K562 (cell line): Measurements from ENCODE around the gene ZDHHC22. TPM values are rescaled to one million over a fixed set of nuclear protein-coding genes. Genes with fewer than 3 reads are reported as not detected.

Experiments used
- ATAC-seq: fragments of 200-7000 bp; cut with Tn5 transposase; 3 replicates; pipeline ENCODE4 v1.9.1; 2020; ENCODE audit warnings: moderate library complexity
- BruUV-seq: library from RNA; stranded (reverse); fragments of 400-500 nt; replicated peaks from 2 replicates; lab custom pipeline; 2021; lab: Mats Ljungman, UMichigan
- CTCF ChIA-PET: fragments of 300-600 bp; formaldehyde crosslinking; extraction: SDS; loops from one replicate; lab custom pipeline; 2021; ENCODE audit warnings: low intra/inter-chr PET ratio; lab: Yijun Ruan, JAX
- POLR2A ChIA-PET: fragments of 300-600, 350-650 bp; sonication (Branson Sonifier 250); formaldehyde crosslinking; extraction: SDS; loops from one replicate; lab custom pipeline; 2021; ENCODE audit warnings: antibody characterized with exemption, inconsistent platforms; lab: Yijun Ruan, JAX
- DNase-seq, 4 experiments: peaks; one replicate each; pipeline versions ENCODE4 v3.0.0 to v3.0.0-alpha.2; 2011 to 2018; ENCODE audit warnings: low spot score in 3 of 4, mixed read lengths in 3 of 4; ENCODE audit errors: extremely low read depth in 1 of 4
- FAIRE-seq: peaks from 2 replicates; lab custom pipeline; 2011; peaks lifted over from hg19 to GRCh38; lab: Jason Lieb, UNC
- H2AFZ ChIP-seq: 2 replicates; pipeline ENCODE4 v1.6.0; 2011; ENCODE audit warnings: low read depth, low read length, control low read depth, inconsistent platforms
- H3K27ac ChIP-seq: fragments of 200-600 bp; 3 replicates; pipeline ENCODE4 v1.8.0; 2011; ENCODE audit warnings: low read depth, mild to moderate bottlenecking, control low read depth, inconsistent platforms, low read length, moderate library complexity, mixed read lengths; ENCODE audit errors: extremely low read depth
- H3K27me3 ChIP-seq, 2 experiments: fragments of 300-600 bp in 1 of 2; 2 replicates in 1 of 2; 3 replicates in 1 of 2; pipeline versions ENCODE4 v1.6.0 to v1.8.0; 2011; ENCODE audit warnings: inconsistent platforms in 2 of 2, low read length in 2 of 2, mild to moderate bottlenecking in 1 of 2, mixed read lengths in 1 of 2, moderate library complexity in 1 of 2; ENCODE audit not compliant: control insufficient read depth in 2 of 2, insufficient read depth in 2 of 2
- H3K36me3 ChIP-seq: fragments of 300-600 bp; 3 replicates; pipeline ENCODE4 v1.8.0; 2011; ENCODE audit warnings: mild to moderate bottlenecking, low read length, inconsistent platforms; ENCODE audit not compliant: control insufficient read depth, insufficient read depth
- H3K4me1 ChIP-seq, 2 experiments: fragments of 200-600 bp in 1 of 2; replicated peaks in 1 of 2; 2 replicates in 1 of 2; 3 replicates in 1 of 2; pipeline versions ENCODE4 v1.5.1 to v1.8.0; 2011; ENCODE audit warnings: inconsistent platforms in 2 of 2, low read length in 2 of 2, mild to moderate bottlenecking in 1 of 2, mixed read lengths in 1 of 2, moderate library complexity in 1 of 2; ENCODE audit not compliant: control insufficient read depth in 2 of 2, insufficient read depth in 2 of 2
- H3K4me2 ChIP-seq: 2 replicates; pipeline ENCODE4 v1.6.1; 2011; ENCODE audit warnings: low read length, control low read depth, inconsistent platforms, mixed read lengths; ENCODE audit not compliant: insufficient read depth
- H3K4me3 ChIP-seq: fragments of 200-600 bp; sonication (generic), shearing (Covaris generic); 2 replicates; pipeline ENCODE4 v1.5.1; 2016; ENCODE audit warnings: control low read depth, inconsistent platforms
- H3K79me2 ChIP-seq: fragments of 200-600 bp; 3 replicates; pipeline ENCODE4 v1.8.0; 2011; ENCODE audit warnings: low read length, inconsistent platforms; ENCODE audit not compliant: control insufficient read depth, insufficient read depth
- H3K9ac ChIP-seq, 2 experiments: 2 replicates each; pipeline versions ENCODE4 v1.6.0 to v1.6.1; 2011; ENCODE audit warnings: low read depth in 2 of 2, low read length in 2 of 2, control low read depth in 1 of 2, inconsistent platforms in 1 of 2, mild to moderate bottlenecking in 1 of 2, mixed read lengths in 1 of 2; ENCODE audit not compliant: insufficient read depth in 1 of 2
- H3K9me1 ChIP-seq: one replicate; pipeline ENCODE4 v1.6.0; 2011; ENCODE audit warnings: inconsistent platforms, mild to moderate bottlenecking, low read length, moderate library complexity; ENCODE audit not compliant: control insufficient read depth, insufficient read depth
- H3K9me3 ChIP-seq: replicated peaks from 2 replicates; pipeline ENCODE4 v1.5.1; 2011; ENCODE audit warnings: low read depth, low read length, inconsistent platforms; ENCODE audit not compliant: control insufficient read depth, insufficient read depth
- H4K20me1 ChIP-seq: replicated peaks from 2 replicates; pipeline ENCODE4 v1.6.1; 2011; ENCODE audit warnings: low read length, inconsistent platforms, mixed read lengths; ENCODE audit not compliant: control insufficient read depth, insufficient read depth
- CCAR2 ChIP-seq: fragments of 200-400 bp; formaldehyde crosslinking; IDR thresholded peaks from 2 replicates; pipeline ENCODE4 v1.6.1; 2017; ENCODE audit warnings: mild to moderate bottlenecking, low read depth, low read length
- ETV1 ChIP-seq: fragments of 450-650 bp; conservative IDR thresholded peaks from 2 replicates; pipeline ENCODE4 v1.6.1; 2016; ENCODE audit warnings: missing genetic modification characterization, control low read depth, low read depth, missing compliant biosample characterization
- FOXA3 ChIP-seq, 2 experiments: fragments of 450-650 bp in 1 of 2; sonication (generic) in 1 of 2; formaldehyde crosslinking; IDR thresholded peaks in 1 of 2; conservative IDR thresholded peaks in 1 of 2; 2 replicates each; pipeline versions ENCODE4 v1.4.0 to v1.8.0; 2020 to 2022; ENCODE audit warnings: mild to moderate bottlenecking in 2 of 2, missing genetic modification reagents in 1 of 2
- MED1 ChIP-seq: sonication (generic); formaldehyde crosslinking; IDR thresholded peaks from 2 replicates; pipeline ENCODE4 v1.8.1; 2023; ENCODE audit warnings: missing genetic modification reagents, borderline replicate concordance
- RBFOX2 ChIP-seq: fragments of 200-400 bp; formaldehyde crosslinking; IDR thresholded peaks from 2 replicates; pipeline ENCODE4 v1.6.1; 2017; ENCODE audit warnings: low read depth, mild to moderate bottlenecking, low read length, moderate library complexity
- RBM15 ChIP-seq: fragments of 200-400 bp; formaldehyde crosslinking; IDR thresholded peaks from 2 replicates; pipeline ENCODE4 v1.6.1; 2018; ENCODE audit warnings: mild to moderate bottlenecking, low read length, moderate library complexity; ENCODE audit not compliant: insufficient read depth
- RBM25 ChIP-seq: fragments of 200-400 bp; formaldehyde crosslinking; IDR thresholded peaks from 2 replicates; pipeline ENCODE4 v1.6.1; 2018; ENCODE audit warnings: low read length, low read depth, moderate library complexity; ENCODE audit not compliant: severe bottlenecking
- TAF15 ChIP-seq: fragments of 200-400 bp; formaldehyde crosslinking; IDR thresholded peaks from 2 replicates; pipeline ENCODE4 v1.6.1; 2017; ENCODE audit warnings: mild to moderate bottlenecking, low read depth, low read length, moderate library complexity
- ZBTB5 ChIP-seq: fragments of 450-650 bp; IDR thresholded peaks from 2 replicates; pipeline ENCODE4 v1.6.1; 2017; ENCODE audit warnings: antibody characterized with exemption
- ZFP91 ChIP-seq: sonication (generic); formaldehyde crosslinking; IDR thresholded peaks from 2 replicates; pipeline ENCODE4 v1.8.0; 2022; ENCODE audit warnings: mild to moderate bottlenecking, missing genetic modification reagents
- ZNF347 ChIP-seq: fragments of 450-650 bp; formaldehyde crosslinking; IDR thresholded peaks from 2 replicates; pipeline ENCODE4 v1.4.0; 2020; ENCODE audit warnings: low read depth, mild to moderate bottlenecking, moderate library complexity
- ZNF384 ChIP-seq: IDR thresholded peaks from 2 replicates; pipeline ENCODE4 v1.6.1; 2012; ENCODE audit warnings: low read depth, low read length, improper control_type of control experiment
- ZNF512 ChIP-seq: IDR thresholded peaks from 2 replicates; pipeline ENCODE4 v1.6.1; 2016; ENCODE audit warnings: missing genetic modification characterization, missing compliant biosample characterization
- ZNF830 ChIP-seq: fragments of 250-450 bp; sonication (Bioruptor Pico); IDR thresholded peaks from 2 replicates; pipeline ENCODE4 v1.5.0; 2021; ENCODE audit warnings: mild to moderate bottlenecking
- ZSCAN29 ChIP-seq: fragments of 450-650 bp; IDR thresholded peaks from 2 replicates; pipeline ENCODE4 v1.6.1; 2017
- WGBS: fragments of 100-300 bp; shearing (Covaris generic); methylation state at CpG from one replicate; pipeline ENCODE4 v1.1.6; 2016; ENCODE audit warnings: low coverage, mixed read lengths; ENCODE audit not compliant: insufficient coverage; ENCODE audit errors: missing lambda C conversion rate; 5-methylcytosine and 5-hydroxymethylcytosine counted together
- in situ Hi-C: fragments of 300-500 bp; cut with MboI; formaldehyde crosslinking; loops from 4 replicates; pipeline ENCODE4 v1.15.0; 2018; ENCODE audit warnings: inconsistent platforms, mixed read lengths
- intact Hi-C: fragments of 100-400 bp; cut with micrococcal nuclease; formaldehyde crosslinking; loops from 2 replicates; pipeline ENCODE4 v1.14.2; 2022
- polyA plus RNA-seq, 8 experiments: library from polyadenylated mRNA; depleted of rRNA in 4 of 8; stranded (reverse) in 5 of 8; unstranded in 3 of 8; fragments of >200 nt; fragmentation: Nextera tagmentation in 2 of 8; fragmentation: Illumina TruSeq in 1 of 8; extraction: Ambion mirVana in 2 of 8; extraction: Trizol in 1 of 8; gene quantifications; 2 replicates each; pipeline versions ENCODE4 v1.2.1 to v1.2.3, GENCODE V29; 2011 to 2014; ENCODE audit warnings: inconsistent platforms in 1 of 8, missing spikeins in 1 of 8
- total RNA-seq, 7 experiments: library from RNA; depleted of rRNA in 6 of 7; stranded (reverse); fragments of >200 nt in 6 of 7; fragmentation: Illumina TruSeq in 2 of 7; extraction: Trizol in 2 of 7; gene quantifications; 2 replicates each; pipeline versions ENCODE4 v1.2.1 to v1.2.3, GENCODE V29; 2011 to 2021; ENCODE audit warnings: low replicate concordance in 1 of 7

Gene ZDHHC22
- total and polyA plus RNA-seq, 9 of the 15 experiments (the other 6 are each of a cell fraction or from before 2014, with no cell fraction given) = not detected

- H3K79me2 ChIP-seq = no peaks in the 10 kb centered on the region
- H3K9ac ChIP-seq = no peak overlapping the region
- ChIA-PET POLR2A (interaction anchor here (0.7 to 1.4 kb wide), 2 partner anchors 10 to 161 kb away, joined by 3 to 6 read pairs; no protein-coding TSS in a partner anchor), CTCF (no interaction called here)
- peaks cover 2 to 8% of the 10 kb centered on the region in 2 experiments; a peak in 3 of 5 replicates for H3K4me1 ChIP-seq
- no peak overlapping the region for H3K27ac ChIP-seq
- H3K9me1 ChIP-seq = no peaks in the 10 kb centered on the region
- no peaks in the 10 kb centered on the region for H3K9me3 ChIP-seq
- ATAC-seq (no peak), FAIRE-seq (no peak), DNase-seq (no peak)
- no peaks in the 10 kb centered on the region for H4K20me1 ChIP-seq
- no peaks in the 10 kb centered on the region for H3K36me3 ChIP-seq
- H3K27me3 ChIP-seq = peaks cover 0 to 22% of the 10 kb centered on the region in 2 experiments; a peak in 2 of 5 replicates
- H3K4me3 ChIP-seq = no peak overlapping the region
- no peak overlapping the region for H3K4me2 ChIP-seq
- no TSS peak for BruUV-seq
- intact Hi-C loops (loop anchor here (2.0 to 5.0 kb wide), 4 partner anchors 58 to 398 kb away; no protein-coding TSS in a partner anchor), in situ Hi-C loops (no loop called here)
- TF ChIP-seq TAF15 (no peak), MED1 (CRISPR knock-in tag) (no peak), ZNF512 (tag) (no peak), ZFP91 (CRISPR knock-in tag) (no peak), ETV1 (tag) (0 out of 2 replicates have a peak, but pooled peaks have one; percentile 12), CCAR2 (no peak), ZSCAN29 (no peak), RBM25 (peak; percentile 96), ZNF347 (CRISPR knock-in tag) (no peak), RBM15 (no peak), ZNF384 (no peak), ZNF830 (no peak), FOXA3 (CRISPR knock-in tag; conservative IDR thresholded peaks at IDR 0.05 in 1 of 2, IDR thresholded peaks at IDR 0.05 in 1 of 2) (no peak), ZBTB5 (no peak), RBFOX2 (no peak)
- 0% methylated on average over 3 of the region's 3 CpGs for WGBS
- H2AFZ ChIP-seq = no peak overlapping the region
Observed at GRCh38 chr14:77153802-77154201, 12.2 kb upstream of the ZDHHC22 start.
